ENCODE measurements around the gene MED27.
"Not testable (repeated sequence)": the region's sequence is repeated elsewhere in the genome, so short reads cannot be mapped to it uniquely, and the experiment has no call there.

MED27 gene

DNA sequence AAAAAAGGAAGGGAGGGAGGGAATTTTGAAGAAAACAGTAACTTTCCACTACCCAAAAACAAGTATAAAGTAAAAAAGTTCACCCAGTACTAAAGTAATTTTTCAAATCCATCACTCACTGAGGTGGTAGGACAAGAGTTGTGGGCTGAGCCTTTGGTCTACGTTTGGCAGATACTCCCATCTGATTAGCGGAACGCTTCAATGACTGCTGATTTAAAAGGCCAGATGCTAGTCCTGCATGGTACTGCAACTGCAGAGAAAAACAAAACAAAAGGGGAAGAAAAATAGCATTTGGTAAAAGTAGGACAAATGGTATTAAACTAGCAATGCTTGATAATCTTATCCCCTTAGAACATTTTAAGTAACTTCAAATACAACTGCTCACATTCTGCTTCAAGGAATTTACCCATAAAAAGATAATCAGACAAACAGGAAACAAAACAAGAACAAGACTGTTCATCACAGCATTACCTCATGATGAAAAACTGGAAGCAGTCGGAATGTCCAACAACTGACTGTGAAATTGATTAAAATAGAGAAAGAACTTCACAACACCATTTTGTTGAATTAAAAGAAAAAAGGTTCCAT is 65.4 kb downstream of the MED27 start:
- DNase-seq = no peak

DNA sequence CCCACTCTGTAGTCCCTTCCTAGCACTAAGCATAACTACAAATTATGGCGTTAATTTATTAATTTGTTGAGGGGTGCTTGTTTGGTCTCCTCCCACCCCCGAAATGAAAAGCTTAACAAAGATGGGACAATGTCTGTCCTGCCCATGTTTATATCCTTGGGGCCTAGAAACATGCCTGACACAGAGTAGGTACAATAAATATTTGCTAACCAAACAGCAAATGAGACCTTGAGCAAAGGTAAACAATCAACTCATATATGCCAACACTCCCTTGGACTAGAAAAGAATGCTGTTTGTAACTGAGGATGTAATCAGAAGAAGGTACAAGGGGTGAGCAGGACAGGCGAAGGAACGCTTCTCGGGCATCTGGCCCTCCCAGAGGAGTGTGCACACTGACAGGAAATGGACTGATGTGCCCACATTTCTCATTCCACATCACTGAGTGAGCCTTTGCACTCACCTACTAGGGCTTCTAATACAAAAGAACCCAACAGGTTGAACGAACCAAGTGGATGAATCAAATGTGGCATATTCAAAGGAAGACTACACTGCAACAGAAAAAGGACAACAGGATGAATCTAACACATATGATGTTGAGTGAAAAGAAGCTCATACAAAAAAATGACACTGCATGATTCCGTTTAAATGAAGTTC is 66.8 kb downstream of the MED27 start:
- no peak for DNase-seq

DNA sequence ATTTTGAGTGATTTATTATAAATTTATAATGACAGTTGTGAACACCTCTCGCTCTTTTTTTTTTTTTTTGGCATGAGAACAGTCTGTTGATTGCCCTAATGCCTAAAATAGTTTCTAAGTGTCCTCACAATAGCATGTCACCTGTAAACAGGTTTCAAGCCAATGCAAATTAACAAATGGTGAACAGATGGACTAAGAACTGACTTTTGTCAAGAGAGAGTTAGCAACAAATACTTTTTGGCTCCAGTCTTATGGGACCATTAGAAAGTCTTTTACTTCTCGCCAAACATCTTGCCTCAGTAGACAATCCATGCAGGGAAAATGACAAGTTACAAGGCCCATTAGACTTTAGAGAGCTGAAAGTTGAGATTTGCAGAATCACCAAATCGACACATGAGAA is 67.8 kb downstream of the MED27 start:
- no peak for DNase-seq

DNA sequence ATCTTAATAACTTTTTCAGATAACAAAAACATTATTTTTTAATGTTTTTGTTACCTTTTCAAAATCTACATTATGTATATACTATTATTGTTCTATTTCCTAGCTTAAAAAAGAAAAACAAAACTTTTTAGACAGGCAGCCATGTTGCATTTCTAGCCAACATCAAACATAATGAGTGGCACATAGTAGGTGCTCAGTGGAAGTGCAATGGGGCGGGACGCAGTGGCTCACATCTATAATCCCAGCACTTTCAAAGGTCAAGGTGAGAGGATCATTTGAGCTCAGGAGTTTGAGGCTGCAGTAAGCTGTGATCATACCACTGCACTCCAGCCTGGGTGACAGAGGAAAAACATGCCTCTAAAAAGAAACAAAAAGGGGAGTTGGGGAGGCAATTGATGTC is 68.4 kb downstream of the MED27 start:
- DNase-seq = no peak

DNA sequence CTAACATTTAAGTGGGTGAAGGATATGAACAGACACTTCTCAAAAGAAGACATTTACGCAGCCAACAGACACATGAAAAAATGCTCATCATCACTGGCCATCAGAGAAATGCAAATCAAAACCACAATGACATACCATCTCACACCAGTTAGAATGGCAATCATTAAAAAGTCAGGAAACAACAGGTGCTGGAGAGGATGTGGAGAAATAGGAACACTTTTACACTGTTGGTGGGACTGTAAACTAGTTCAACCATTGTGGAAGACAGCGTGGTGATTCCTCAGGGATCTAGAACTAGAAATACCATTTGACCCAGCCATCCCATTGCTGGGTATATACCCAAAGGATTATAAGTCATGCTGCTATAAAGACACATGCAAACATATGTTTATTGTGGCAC is 69.5 kb downstream of the MED27 start:
- not testable (repeated sequence) for DNase-seq

DNA sequence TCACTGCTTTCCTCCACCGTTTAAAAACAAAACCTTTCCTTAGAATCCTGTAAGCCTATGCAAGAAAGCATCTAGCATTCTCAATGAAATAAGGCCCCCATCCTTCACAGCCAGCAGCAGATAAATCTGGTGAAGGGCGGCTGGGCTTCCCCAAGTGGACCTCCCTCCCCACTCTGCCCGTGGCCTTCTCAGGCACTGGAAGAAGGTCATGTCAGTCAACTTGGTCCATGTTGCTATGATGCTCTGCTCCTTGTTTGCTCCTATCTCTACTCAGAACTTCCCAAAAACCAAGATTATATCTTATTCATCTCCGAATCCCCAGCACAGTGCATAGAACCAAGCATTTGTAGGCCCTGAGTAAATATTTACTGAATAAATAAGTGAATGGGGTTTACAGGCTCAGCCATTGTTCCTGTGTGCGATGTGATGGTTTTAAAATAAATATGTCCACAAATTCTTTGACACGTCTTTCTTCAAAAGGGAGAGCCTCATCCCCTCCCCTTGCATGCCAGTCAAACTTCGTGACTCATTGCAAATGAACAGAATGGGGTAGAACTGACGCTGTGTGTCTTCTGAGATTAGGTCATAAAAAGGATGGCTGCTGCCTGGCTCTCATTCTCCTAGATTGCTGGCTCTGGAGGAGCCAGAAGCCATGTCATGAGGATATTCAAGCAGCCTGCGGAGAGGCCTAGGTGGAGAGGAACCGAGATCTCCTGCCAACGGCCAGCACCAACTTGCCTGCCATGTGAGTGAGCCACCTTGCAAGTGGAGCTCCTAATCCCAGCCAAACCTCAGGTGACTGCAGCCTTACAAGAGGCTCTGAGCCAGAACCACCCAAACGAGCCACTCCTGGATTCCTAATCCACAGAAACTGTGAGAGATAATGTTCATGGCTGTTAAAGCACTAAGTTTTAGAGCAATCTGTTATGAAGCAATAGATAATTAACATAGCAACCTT is 70.5 kb downstream of the MED27 start:
- DNase-seq = no peak

DNA sequence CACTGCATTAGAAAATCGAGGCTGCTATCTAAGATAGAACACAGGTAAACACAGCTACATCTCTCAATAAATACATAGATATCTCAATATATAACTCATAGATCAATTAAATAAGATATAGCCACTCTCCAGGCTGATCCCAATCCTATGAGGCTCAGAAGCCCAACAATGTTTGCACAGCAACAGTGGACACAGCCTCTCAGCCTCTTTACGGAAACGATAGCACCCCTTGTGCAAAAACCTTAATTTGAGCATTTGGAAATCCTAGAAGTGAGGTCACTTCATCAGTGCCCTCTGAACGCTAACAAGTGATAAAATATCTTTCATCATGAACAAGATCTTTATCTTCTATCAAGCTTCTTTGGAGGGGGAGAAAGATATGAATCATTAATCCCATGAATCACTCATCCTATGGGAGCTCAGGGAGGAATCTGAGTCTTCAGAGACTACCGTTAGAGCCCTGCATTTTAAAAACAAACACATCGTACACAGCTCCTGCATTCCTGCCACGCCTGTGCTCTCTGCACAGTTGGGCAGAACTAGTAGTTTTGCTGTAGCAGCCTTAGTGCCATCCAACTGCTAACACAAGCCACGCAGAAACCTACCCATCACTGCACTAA is 71.4 kb downstream of the MED27 start:
- DNase-seq = no peak

DNA sequence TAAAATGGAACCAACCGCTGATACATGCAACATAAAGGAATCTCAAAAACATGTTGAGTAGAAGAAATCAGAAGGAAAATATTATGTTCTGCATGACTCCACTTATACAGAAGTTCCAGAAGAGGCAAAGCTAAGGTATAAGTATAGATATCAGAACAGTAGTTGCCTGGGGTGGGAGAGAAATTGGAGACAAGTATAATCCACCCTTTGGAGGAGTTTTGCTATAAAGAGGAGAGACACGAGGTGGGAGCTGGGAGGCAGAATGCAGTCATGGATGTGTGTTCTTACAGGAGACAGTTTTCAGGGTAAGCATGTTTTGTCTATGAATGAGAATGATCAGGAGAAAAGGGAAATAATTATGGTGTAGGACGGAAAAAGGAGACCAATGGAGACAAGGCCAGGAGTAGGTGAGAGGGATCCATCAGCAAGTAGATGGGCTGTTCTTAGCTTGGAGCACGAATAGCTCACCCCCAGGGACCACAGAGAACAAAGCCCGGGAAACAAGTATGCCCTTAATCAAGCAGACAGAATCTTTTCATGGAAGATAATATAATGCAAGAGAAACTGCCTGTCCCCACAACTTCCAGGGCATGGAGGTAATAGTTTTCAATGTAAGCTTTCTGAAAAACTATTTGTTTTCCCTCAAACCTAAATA is 72.2 kb downstream of the MED27 start:
- no peak for DNase-seq

DNA sequence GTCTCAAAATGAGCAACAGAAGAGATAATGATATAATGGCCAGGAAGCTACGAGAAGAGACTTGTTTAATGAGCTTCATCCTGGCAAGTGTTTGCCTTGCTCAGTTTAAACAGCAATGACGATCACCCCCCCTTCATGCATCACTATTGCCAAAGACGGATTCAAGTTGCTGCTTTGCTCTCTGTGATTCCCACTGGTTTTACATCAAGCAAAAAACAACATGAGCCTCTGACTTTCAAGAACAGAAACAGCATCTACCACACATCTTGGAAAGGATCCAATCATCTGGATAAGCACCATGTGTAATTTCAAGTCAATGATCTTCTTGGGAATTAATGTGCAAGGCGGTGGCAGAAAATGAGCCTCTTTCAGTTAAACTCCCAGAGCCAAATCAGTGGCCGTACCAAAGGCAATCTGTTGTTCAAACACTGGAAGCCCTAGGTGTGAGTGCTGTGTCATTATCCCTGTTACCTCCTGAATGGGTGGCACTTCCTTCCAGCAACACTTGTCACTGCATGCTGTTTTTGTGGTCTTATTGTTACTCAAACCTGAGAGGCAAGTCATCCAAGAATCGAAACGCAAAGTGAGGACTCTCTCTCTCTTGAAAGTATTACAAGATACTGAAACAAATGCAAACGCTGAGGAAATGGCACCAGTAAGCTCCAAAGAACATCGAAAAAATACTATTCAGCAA is 72.8 kb downstream of the MED27 start:
- no peak for DNase-seq

DNA sequence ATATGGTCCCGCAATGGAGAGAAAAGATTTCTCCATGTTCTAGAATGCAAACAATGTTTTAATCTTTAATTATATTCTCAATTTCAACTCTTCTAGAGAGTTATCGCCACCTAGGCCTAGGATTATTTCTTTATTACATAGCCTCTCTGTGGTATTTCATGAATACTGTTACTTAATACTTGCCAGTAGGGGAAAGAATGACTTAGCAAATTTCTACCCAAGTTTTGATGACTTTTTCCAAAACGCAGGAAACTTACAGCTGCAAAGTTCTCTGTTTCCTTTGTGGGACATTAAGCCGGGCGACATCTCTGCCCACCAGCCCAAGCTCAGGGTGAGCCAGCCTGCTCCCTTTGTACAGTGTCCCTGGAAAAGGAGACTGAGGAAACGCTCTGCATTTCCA is 73.8 kb downstream of the MED27 start:
- no peak for DNase-seq

DNA sequence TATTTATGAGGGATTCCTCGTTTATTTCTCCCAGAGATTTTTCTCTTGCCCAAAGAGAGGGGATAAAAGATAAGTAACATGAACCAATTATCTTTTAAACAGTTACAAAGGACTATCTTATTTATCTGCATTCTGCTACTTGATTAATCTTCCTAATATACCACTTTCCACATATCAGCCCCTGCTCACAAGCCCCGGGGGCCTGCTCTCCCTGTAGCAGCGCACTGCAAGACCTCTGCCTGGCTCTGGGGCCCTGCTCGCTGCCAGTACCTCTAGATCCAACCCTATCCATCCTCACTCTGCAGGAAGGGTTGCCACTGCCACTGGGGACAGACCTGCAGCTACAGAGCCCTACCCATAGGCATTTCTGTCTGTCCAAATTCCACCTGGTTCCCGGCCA is 75.3 kb downstream of the MED27 start:
- DNase-seq = no peak

DNA sequence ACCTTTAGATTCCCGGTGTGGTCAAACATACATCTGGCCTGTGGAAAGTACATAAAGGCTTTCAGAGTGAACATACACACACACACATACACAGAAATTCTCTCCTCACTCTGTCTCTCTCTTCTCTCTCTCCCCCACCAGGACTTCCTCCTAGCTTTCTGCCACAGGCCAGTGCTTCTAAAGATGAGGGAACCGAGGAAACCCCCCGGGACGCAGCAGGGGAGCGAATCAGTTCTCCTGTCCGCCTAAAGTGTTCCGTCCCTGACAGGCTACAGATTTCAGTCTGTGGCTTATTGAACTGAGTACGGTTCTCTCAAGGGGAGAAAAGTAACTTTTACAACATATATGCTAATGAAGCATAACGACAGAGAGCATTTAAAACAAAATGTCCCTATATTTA is 75.8 kb downstream of the MED27 start:
- no peak for DNase-seq

DNA sequence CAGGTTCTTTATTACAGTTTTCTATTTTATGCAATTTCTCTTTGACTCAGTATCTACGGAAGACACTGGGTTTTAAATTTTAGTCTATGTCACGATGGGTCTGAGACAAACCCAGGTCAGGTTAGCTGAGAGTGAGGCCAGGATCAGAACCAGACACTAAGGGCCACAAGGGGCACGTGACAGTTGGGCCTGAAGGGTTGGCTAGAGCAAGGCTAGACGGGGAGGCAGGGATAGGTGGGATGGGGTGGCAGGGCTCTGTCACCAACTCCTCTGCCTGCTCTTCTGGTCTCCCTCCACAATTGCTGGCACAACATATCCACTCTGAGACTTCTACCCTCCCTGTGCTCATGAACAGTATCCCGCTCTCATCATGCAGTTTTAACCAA is 76.4 kb downstream of the MED27 start:
- no peak for DNase-seq

DNA sequence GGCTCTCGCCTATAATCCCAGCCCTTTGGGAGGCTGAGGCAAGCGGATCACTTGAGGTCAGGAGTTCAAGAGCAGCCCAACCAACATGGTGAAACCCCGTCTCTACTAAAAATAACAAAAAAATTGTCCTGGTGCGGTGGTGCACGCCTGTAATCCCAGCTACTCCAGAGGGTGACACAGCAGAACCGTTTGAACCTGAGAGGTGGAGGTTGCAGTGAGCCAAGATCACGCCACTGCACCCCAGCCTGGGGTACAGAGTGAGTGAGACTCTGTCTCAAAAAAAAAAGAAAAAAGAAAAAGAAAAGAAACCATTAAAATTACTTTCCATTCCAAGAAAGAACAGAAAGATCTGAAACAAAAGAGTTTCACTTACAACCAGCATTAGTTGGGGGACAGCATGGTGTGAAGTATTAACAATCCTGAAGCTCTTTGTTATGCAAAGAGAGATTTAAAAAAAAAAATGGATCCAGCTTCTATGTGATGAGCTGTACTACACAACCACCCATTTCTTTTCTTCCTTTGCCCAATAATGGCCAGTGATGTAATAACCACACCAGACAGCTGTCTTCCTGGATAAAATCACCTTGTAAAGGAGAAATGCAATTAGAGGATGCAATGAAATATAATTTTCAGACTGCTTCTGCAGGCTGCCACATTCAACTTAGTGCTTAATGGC is 76.9 kb downstream of the MED27 start:
- DNase-seq = no peak

DNA sequence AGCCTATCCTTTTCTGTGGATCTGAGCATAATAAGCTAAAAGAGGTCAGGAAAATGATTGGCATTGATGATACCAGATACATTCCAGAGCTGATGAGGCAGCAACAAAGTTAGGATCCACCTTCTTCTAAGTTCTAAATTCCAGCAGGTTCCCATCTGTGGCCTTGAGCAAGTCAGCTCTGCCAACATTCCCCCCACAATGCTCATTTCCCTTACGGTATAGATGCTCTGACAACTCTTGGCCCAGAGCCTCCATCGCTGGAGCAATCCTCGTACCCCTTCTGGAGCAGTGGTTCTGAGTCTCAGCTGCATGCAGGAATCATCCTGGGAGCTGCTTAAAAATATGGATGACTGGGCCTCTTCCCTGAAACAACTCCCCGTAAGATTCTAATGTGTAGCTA is 78.1 kb downstream of the MED27 start:
- DNase-seq = no peak

DNA sequence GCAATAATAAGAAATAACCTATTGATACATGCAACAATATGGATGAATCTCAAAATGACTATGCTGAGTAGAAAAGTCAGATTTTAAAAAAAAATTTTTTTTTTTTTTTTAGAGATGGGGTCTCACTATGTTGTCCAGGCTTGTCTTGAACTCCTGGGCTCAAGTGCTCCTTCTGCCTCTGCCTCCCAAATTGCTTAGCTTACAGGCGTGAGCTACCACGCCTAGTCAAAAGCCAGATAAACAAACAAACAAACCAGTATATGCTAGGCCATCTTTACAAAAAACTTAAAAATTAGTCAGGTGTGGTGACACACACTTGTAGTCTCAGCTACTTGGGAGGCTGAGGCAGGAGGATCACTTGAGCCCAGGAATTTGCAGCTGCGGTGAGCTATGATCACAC is 79.0 kb downstream of the MED27 start:
- no peak for DNase-seq

DNA sequence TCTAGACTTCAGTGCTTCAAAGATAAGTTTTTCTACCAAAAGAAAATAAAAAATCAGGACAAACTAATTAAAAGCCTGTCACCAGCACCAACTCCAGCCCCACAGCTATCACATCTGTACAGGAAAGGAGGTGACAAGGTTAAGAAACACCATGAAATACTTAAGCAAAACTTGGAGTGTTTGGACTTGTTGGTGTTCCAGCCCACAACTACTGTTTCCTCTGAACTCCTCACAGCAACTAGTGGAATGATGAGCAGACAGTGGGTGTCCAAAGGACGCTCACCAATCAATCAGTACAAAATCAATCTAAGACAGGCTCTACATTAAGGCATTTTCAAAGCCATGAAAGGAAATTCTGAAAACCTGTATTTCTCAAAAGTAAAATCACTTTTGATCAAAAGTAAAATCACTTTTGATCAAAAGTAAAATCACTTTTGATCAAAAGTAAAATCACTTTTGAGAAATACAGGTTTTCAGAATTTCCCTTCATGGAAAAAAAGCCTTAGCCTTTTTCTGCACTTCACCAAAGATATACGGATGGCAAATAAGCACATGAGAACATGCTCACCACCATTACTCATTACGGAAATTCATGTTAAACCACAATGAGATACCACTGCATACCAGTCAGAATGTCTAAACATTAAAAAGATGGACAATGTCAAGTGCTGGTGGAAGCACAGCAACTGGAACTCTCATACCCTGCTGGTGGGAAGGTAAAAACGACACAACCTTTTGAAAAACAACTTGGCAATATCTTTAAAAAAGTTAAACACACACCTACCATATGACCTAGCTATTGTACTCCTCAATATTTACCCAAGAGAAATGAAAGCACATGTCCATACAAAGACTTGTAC is 79.7 kb downstream of the MED27 start:
- no peak for DNase-seq

DNA sequence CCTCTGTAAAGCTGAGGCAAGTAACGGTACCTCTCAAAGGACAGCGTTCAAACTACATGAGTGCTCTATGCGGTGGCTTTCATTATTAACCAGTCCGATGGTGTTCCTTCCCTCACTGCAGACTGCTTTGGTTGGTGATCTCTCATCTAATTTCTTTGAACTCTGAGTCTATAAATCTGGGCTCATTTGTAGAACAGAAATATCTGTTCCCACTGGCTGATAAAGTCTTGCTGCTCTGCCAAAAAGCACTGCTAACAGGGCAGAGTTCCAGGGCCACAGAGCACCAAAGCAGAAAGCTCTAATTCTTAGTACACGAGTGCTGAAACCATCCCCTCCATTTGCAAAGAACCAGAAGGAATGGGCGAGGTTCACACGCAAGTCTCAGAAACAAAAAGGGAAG is 81.9 kb downstream of the MED27 start:
- no peak for DNase-seq

DNA sequence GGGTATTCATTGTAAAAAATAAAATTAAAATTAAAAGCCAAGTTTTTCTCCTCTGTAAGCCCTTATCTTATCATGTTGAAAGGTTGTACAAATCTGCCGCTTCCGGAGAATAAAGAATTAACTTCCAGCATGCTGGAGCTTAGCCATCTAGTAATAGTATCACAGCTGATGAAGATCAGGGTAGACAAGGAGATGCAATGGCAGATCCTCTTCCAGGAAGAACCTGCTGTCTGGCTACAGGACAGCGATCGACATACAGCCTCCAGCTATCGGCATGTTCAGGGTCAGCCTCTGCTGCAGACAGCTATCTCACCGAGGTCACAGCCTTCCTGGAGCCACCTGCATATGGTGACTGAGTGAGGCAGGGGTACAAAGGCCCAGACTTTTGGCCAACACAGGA is 82.6 kb downstream of the MED27 start:
- no peak for DNase-seq

DNA sequence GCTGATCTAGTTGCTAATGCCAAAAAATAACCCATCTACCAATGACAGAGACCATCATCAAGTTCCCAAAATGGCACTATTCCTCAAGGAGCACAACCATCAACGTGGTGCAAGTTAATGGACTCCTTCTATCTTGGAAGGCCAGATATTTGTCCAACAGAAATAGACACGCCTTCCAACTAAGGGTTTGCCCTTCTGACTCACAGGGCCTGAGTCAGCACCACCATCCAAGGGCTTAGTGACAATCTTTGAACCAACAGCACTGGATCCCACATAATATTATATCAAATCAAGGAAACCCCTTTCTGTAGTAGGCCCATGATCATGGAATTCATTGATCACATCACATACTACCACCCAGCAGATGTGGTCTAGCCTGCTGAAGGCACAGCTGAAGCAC is 84.3 kb downstream of the MED27 start:
- DNase-seq = no peak
